ENCODE measurements around the gene GLCE.

- TF ChIP-seq, protein P1, sequence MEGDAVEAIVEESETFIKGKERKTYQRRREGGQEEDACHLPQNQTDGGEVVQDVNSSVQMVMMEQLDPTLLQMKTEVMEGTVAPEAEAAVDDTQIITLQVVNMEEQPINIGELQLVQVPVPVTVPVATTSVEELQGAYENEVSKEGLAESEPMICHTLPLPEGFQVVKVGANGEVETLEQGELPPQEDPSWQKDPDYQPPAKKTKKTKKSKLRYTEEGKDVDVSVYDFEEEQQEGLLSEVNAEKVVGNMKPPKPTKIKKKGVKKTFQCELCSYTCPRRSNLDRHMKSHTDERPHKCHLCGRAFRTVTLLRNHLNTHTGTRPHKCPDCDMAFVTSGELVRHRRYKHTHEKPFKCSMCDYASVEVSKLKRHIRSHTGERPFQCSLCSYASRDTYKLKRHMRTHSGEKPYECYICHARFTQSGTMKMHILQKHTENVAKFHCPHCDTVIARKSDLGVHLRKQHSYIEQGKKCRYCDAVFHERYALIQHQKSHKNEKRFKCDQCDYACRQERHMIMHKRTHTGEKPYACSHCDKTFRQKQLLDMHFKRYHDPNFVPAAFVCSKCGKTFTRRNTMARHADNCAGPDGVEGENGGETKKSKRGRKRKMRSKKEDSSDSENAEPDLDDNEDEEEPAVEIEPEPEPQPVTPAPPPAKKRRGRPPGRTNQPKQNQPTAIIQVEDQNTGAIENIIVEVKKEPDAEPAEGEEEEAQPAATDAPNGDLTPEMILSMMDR (IDR thresholded peaks at IDR 0.05; ENCODE audit: insufficient read depth, low read length, poor library complexity, severe bottlenecking), result no peak
- TF ChIP-seq EZH2phosphoT487 (conservative IDR thresholded peaks at IDR 0.05; ENCODE audit: low read length), result no peak
Measured at GRCh38 chr15:69165637-69166025, 5.2 kb downstream of the GLCE start.

Measured in SU-DHL-6 (cell line).